ENCODE results near the gene R3HCC1L. TPM values are rescaled to one million over a fixed set of nuclear protein-coding genes. Genes with fewer than 3 reads are reported as not detected.

The R3HCC1L gene
- total RNA-seq, 4 donors from 2014 or later = 12.1 to 23.6 (median 16.7) TPM

DNA sequence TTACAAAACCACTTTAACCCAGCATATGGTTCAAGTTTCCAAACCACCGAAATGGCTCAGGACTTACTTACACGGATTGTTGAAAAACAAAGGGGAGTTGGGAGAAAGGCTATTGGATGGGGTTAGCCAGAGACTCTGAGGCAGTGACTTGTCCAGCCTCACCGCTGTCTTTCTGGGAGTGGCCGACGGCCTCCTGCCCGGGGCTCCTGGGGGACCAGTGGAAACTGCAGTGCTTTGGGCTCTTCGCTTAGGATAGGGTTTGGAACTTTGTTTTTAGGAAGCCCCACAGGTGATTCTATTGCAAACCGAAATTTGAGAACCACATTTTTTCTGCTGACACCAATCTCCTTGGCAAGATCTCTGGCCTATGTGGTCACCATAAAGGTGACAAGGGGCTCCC lies 38.1 kb upstream of the R3HCC1L start:
- no peak overlapping the region for H3K4me3 ChIP-seq (ENCODE audit: low read depth, poor library complexity, severe bottlenecking)
- WGBS, 2 donors = 65 to 79% methylated on average over 8 of the region's 8 CpGs
- no peak for TF ChIP-seq POLR2A (IDR thresholded peaks at IDR 0.05)
- TF ChIP-seq, protein P1, sequence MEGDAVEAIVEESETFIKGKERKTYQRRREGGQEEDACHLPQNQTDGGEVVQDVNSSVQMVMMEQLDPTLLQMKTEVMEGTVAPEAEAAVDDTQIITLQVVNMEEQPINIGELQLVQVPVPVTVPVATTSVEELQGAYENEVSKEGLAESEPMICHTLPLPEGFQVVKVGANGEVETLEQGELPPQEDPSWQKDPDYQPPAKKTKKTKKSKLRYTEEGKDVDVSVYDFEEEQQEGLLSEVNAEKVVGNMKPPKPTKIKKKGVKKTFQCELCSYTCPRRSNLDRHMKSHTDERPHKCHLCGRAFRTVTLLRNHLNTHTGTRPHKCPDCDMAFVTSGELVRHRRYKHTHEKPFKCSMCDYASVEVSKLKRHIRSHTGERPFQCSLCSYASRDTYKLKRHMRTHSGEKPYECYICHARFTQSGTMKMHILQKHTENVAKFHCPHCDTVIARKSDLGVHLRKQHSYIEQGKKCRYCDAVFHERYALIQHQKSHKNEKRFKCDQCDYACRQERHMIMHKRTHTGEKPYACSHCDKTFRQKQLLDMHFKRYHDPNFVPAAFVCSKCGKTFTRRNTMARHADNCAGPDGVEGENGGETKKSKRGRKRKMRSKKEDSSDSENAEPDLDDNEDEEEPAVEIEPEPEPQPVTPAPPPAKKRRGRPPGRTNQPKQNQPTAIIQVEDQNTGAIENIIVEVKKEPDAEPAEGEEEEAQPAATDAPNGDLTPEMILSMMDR (IDR thresholded peaks at IDR 0.05) = no peak
- intact Hi-C loops (cut with DNase I; ENCODE audit: low total_unique reads) = no loop called here
- DNase-seq (ENCODE audit: low spot score in 2 of 2) = no peak

DNA sequence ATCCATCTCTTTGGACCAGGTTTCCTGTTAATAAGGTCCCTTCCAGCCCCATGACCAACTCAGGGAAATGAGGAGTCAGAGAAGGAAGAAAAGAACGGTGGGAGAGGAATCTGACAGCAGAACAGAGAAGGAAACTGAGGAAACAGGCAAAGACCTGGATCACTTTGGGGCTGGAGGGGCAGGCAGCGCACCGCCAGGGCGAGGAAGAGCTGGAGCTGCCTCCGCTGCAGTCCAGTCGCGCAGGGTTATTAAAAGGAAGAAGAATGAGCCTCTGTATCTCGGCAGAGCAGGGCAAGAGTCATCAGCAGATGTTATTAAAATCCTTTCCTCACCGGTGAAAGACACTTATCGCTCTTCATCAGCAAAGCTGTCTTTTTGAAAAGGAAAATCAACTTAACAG lies 37.7 kb upstream of the R3HCC1L start:
- no peak for TF ChIP-seq POLR2A (IDR thresholded peaks at IDR 0.05)
- TF ChIP-seq, protein P1 (IDR thresholded peaks at IDR 0.05) = no peak
- intact Hi-C loops (cut with DNase I; ENCODE audit: low total_unique reads) = no loop called here
- 69 to 73% methylated on average over 10 of the region's 10 CpGs for WGBS, 2 donors
- H3K4me3 ChIP-seq (ENCODE audit: low read depth, poor library complexity, severe bottlenecking) = no peak overlapping the region
- DNase-seq (ENCODE audit: low spot score in 2 of 2) = no peak

DNA sequence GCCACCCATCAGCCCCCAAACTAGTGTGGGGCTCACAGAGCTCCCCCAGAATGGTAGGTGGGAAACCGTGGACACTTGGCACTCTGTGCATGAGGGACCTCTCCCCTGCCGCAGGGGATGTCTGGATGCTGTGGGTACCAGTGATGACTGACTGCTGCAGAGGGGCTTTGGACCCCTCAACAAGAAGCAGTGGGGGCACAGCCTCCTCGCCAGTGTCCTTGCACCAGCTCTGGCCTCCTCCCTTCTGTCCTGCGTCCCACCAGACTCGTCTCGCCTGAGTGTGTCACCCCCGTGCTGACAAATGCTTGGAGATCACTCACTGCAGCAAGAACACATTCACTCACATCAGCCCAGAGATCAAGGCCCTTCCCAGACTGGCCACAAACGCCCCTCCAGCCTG lies 37.3 kb upstream of the R3HCC1L start:
- WGBS, 2 donors = 60 to 69% methylated on average over 6 to 8 of the region's 8 CpGs
- intact Hi-C loops (cut with DNase I; ENCODE audit: low total_unique reads) = no loop called here
- no peak overlapping the region for H3K4me3 ChIP-seq (ENCODE audit: low read depth, poor library complexity, severe bottlenecking)
- DNase-seq (ENCODE audit: low spot score in 2 of 2) = no peak
- TF ChIP-seq, protein P1 (IDR thresholded peaks at IDR 0.05) = no peak

DNA sequence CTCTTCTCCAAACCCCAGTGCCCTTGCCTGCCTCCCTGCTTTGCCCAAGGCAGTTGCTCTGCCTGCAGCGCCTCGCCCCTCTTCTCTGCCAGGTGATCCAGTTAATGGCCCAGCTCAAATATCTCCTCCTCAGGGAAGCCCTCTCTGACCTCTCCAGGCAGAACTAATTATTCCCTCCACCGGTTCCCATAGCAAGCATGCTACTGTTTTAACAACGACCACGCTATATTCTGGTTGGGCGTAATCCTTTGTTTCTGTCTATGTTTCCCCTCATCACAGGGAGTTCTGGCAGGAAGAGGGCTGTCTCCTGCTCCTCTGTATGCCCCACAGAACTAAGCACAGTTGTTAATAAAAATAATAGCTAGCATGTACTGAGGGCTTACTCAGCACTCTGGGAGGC lies 36.8 kb upstream of the R3HCC1L start:
- no peak overlapping the region for H3K4me3 ChIP-seq (ENCODE audit: low read depth, poor library complexity, severe bottlenecking)
- intact Hi-C loops (cut with DNase I; ENCODE audit: low total_unique reads) = no loop called here
- DNase-seq (ENCODE audit: low spot score in 2 of 2) = no peak
- TF ChIP-seq, protein P1 (IDR thresholded peaks at IDR 0.05) = no peak
- TF ChIP-seq POLR2A (IDR thresholded peaks at IDR 0.05) = no peak
- 34 to 35% methylated on average over 6 of the region's 6 CpGs for WGBS, 2 donors

DNA sequence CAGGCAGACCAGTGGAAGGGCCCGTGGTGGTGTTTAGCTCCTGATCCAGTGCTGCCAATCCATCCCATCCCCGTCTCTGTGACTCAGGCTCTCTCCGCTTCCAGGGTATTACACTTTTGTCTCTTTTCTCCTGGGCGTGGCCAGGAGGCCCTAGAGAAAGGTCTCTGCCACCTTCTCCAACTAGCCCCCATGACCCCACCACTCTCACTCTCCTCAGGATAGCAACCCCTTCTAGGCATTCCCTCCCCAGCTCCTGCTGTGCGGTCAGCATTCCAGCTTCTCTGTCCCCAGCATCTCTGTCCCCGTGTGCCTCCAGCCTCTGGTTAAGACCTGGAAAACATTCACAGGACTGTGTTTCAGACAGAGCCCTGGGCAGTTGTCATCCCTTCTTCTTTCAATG lies 36.2 kb upstream of the R3HCC1L start:
- WGBS, 2 donors = 66 to 69% methylated on average over 6 of the region's 6 CpGs
- no peak overlapping the region for H3K4me3 ChIP-seq (ENCODE audit: low read depth, poor library complexity, severe bottlenecking)
- intact Hi-C loops (cut with DNase I; ENCODE audit: low total_unique reads) = no loop called here
- TF ChIP-seq, protein P1 (IDR thresholded peaks at IDR 0.05) = no peak
- no peak for TF ChIP-seq POLR2A (IDR thresholded peaks at IDR 0.05)
- DNase-seq (ENCODE audit: low spot score in 2 of 2) = no peak

DNA sequence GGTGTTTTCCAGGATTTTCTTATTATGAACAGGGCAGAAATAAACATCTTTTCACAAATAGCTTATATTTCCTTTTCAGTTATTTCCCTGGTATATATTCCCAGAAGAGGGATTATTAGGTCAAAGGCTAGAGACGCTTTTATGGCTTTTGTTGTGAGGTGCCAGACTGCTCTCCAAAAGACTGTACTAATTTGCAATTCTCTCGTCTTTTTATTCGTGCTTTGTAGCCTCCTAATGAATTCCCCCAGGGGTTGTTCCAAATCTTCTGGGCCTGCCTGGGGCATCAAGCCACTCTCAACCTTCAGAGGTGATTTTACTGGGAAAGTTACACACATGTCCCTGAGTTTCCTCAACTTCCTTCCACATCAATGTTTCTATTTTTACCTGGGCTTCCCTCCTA lies 34.0 kb upstream of the R3HCC1L start:
- no peak for TF ChIP-seq POLR2A (IDR thresholded peaks at IDR 0.05)
- TF ChIP-seq, protein P1 (IDR thresholded peaks at IDR 0.05) = no peak
- H3K4me3 ChIP-seq (ENCODE audit: low read depth, poor library complexity, severe bottlenecking) = no peak overlapping the region
- intact Hi-C loops (cut with DNase I; ENCODE audit: low total_unique reads) = no loop called here
- WGBS, 2 donors = 41 to 43% methylated on average over 3 of the region's 3 CpGs
- no peak for DNase-seq (ENCODE audit: low spot score in 2 of 2)

All from lower leg skin (tissue), 4 donors.